ENCODE results near the gene NUP43.
"Not testable (repeated sequence)": the region's sequence is repeated elsewhere in the genome, so short reads cannot be mapped to it uniquely, and the experiment has no call there.

Gene NUP43

GRCh38 chr6:149691201-149691600 lies 55.1 kb downstream of the NUP43 start:
- FAIRE-seq, result no peak

- FAIRE-seq, result no peak
Observed at GRCh38 chr6:149686230-149686629, 60.1 kb downstream of the NUP43 start.

- FAIRE-seq, result no peak
Observed at GRCh38 chr6:149683256-149683859, 63.0 kb downstream of the NUP43 start.

- FAIRE-seq, result not testable (repeated sequence)
Observed at GRCh38 chr6:149681845-149682244, 64.5 kb downstream of the NUP43 start.

GRCh38 chr6:149681209-149681608 lies 65.1 kb downstream of the NUP43 start:
- peak; percentile 31 for FAIRE-seq

GRCh38 chr6:149680503-149680902 lies 65.8 kb downstream of the NUP43 start:
- FAIRE-seq, result no peak

All from colon (tissue), 2 donors.